Activated CD8-positive, alpha-beta T cell treated with anti-CD3 and anti-CD28 coated beads, Interleukin-2, amount 10 ng/mL, durations not matched to agents 7 days and 5 days (primary cell): Measurements from ENCODE around the gene PLEKHA6. TPM values are rescaled to one million over a fixed set of nuclear protein-coding genes. Genes with fewer than 3 reads are reported as not detected.

Source experiments
- ATAC-seq: fragments of 150-1000 bp; cut with Tn5 transposase; one replicate; pipeline ENCODE4 v1.10.0; 2021; ENCODE audit warnings: moderate library complexity
- CTCF ChIA-PET: fragments of 350-600 bp; sonication (Branson Sonifier 250); formaldehyde crosslinking; loops from one replicate; lab custom pipeline; 2021; ENCODE audit warnings: antibody characterized with exemption; lab: Charles Lee
- POLR2A ChIA-PET: fragments of 350-600 bp; sonication (Branson Sonifier 250); formaldehyde crosslinking; loops from one replicate; lab custom pipeline; 2021; ENCODE audit warnings: antibody characterized with exemption; lab: Charles Lee
- DNase-seq: peaks from one replicate; pipeline ENCODE4 v3.0.0-alpha.2; 2020
- H3K27ac Mint-ChIP-seq: one replicate; pipeline ENCODE4 v1.8.0; 2021; ENCODE audit warnings: mild to moderate bottlenecking, mixed read lengths
- H3K27me3 Mint-ChIP-seq: one replicate; pipeline ENCODE4 v1.8.0; 2021; ENCODE audit warnings: low read depth, mixed read lengths
- H3K36me3 Mint-ChIP-seq: one replicate; pipeline ENCODE4 v1.8.0; 2021; ENCODE audit warnings: low read depth, mixed read lengths
- H3K4me1 Mint-ChIP-seq: one replicate; pipeline ENCODE4 v1.8.0; 2021; ENCODE audit warnings: low read depth, mixed read lengths
- H3K4me3 Mint-ChIP-seq: one replicate; pipeline ENCODE4 v1.8.0; 2021; ENCODE audit warnings: mild to moderate bottlenecking, mixed read lengths
- H3K9me3 Mint-ChIP-seq: one replicate; pipeline ENCODE4 v1.8.0; 2022; ENCODE audit warnings: mixed read lengths; ENCODE audit not compliant: insufficient read depth
- total RNA-seq, 2 experiments: library from RNA; stranded (reverse); gene quantifications; one replicate each; pipeline ENCODE4 v1.2.3, GENCODE V29; 2021

PLEKHA6 gene
- total RNA-seq, 2 experiments from 2014 or later, result 0.26 to 0.29 TPM

GRCh38 chr1:204213668-204214662 is 145.8 kb downstream of the PLEKHA6 start, which contains the start of gene GOLT1A:
Gene GOLT1A, minus strand, starts transcription at chr1:204213988. Its CDS starts 82 bp downstream, at chr1:204213906.
- H3K9me3 Mint-ChIP-seq, result no peaks in the 10 kb centered on the region
- H3K27me3 Mint-ChIP-seq, result peaks cover 15% of the 10 kb centered on the region
- H3K27ac Mint-ChIP-seq, result no peak within 1 kb of the TSS
- no peaks in the 10 kb centered on the region for H3K36me3 Mint-ChIP-seq
- peak; percentile 54 for DNase-seq
- CTCF ChIA-PET, result interaction anchor here (0.7 to 3.7 kb wide), 13 partner anchors 8 to 185 kb away, joined by 3 to 29 read pairs (median 5); partner anchors contain the start of gene PLEKHA6
- POLR2A ChIA-PET, result interaction anchor here (0.6 to 0.7 kb wide), 2 partner anchors 16 to 572 kb away, joined by 3 read pairs; no protein-coding TSS in a partner anchor
- ATAC-seq, result peak; percentile 73
- H3K4me1 Mint-ChIP-seq, result peaks cover 16% of the 10 kb centered on the region
- peak within 1 kb of the TSS; percentile 12 for H3K4me3 Mint-ChIP-seq

- H3K27me3 Mint-ChIP-seq, result peaks cover 22% of the 10 kb centered on the region
- peaks cover 7% of the 10 kb centered on the region for H3K4me1 Mint-ChIP-seq
- ChIA-PET CTCF (interaction anchor here (1.6 to 3.7 kb wide), 2 partner anchors 50 to 186 kb away, joined by 8 to 15 read pairs; no protein-coding TSS in a partner anchor), POLR2A (no interaction called here)
- DNase-seq (no peak), ATAC-seq (no peak)
- no peak overlapping the region for H3K4me3 Mint-ChIP-seq
- H3K27ac Mint-ChIP-seq, result no peak overlapping the region
- no peaks in the 10 kb centered on the region for H3K36me3 Mint-ChIP-seq
- H3K9me3 Mint-ChIP-seq, result no peaks in the 10 kb centered on the region
These were observed 147.0 kb downstream of the PLEKHA6 start for GRCh38 chr1:204212715-204213114.

GRCh38 chr1:204211046-204211445 is 148.7 kb downstream of the PLEKHA6 start:
- H3K9me3 Mint-ChIP-seq, result no peaks in the 10 kb centered on the region
- no peak overlapping the region for H3K27ac Mint-ChIP-seq
- no peak overlapping the region for H3K4me3 Mint-ChIP-seq
- H3K27me3 Mint-ChIP-seq, result peaks cover 32% of the 10 kb centered on the region
- ChIA-PET POLR2A (no interaction called here), CTCF (no interaction called here)
- ATAC-seq, result no peak
- no peaks in the 10 kb centered on the region for H3K36me3 Mint-ChIP-seq
- no peak for DNase-seq
- peaks cover 7% of the 10 kb centered on the region for H3K4me1 Mint-ChIP-seq

GRCh38 chr1:204207136-204207616 is 152.6 kb downstream of the PLEKHA6 start:
- ATAC-seq (peak; percentile 99), DNase-seq (peak; percentile 79)
- ChIA-PET POLR2A (no interaction called here), CTCF (interaction anchor here (0.5 to 4.3 kb wide), 33 partner anchors 9 to 342 kb away, joined by 3 to 44 read pairs (median 4); partner anchors contain the start of genes KISS1 and REN)
- Mint-ChIP-seq H3K4me1 (no peaks in the 10 kb centered on the region), H3K27ac (no peak overlapping the region), H3K27me3 (peaks cover 47% of the 10 kb centered on the region), H3K36me3 (no peaks in the 10 kb centered on the region), H3K4me3 (no peak overlapping the region), H3K9me3 (no peaks in the 10 kb centered on the region)

GRCh38 chr1:204206121-204206520 is 153.6 kb downstream of the PLEKHA6 start:
- no peaks in the 10 kb centered on the region for H3K9me3 Mint-ChIP-seq
- ChIA-PET CTCF (interaction anchor here (0.6 to 4.3 kb wide), 17 partner anchors 8 to 605 kb away, joined by 3 to 44 read pairs (median 8); partner anchors contain the start of genes GOLT1A, KISS1 and REN), POLR2A (no interaction called here)
- H3K27me3 Mint-ChIP-seq, result peaks cover 47% of the 10 kb centered on the region
- DNase-seq (no peak), ATAC-seq (no peak)
- no peaks in the 10 kb centered on the region for H3K36me3 Mint-ChIP-seq
- H3K27ac Mint-ChIP-seq, result no peak overlapping the region
- no peak overlapping the region for H3K4me3 Mint-ChIP-seq
- H3K4me1 Mint-ChIP-seq, result no peaks in the 10 kb centered on the region

DNA sequence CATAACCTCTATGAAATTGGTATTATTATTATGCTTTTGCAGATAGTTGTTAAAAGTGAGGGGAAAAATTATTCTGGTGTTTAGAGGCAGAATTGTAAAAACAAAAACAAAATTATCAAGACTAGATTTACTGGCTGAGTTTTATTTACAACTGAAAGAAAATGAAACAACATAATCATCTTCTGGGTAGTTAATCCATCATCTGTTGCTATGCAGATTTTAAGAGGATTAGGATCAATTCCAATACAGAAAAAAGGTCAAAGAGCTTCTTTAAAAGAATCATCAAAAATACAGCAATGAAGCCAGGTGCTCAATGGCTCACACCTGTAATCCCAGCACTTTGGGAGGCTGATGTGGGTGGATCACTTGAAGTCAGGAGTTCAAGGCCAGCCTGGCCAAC is 154.2 kb downstream of the PLEKHA6 start:
- Mint-ChIP-seq H3K4me1 (no peaks in the 10 kb centered on the region), H3K4me3 (no peak overlapping the region), H3K36me3 (no peaks in the 10 kb centered on the region), H3K27ac (no peak overlapping the region), H3K27me3 (peaks cover 47% of the 10 kb centered on the region), H3K9me3 (no peaks in the 10 kb centered on the region)
- ATAC-seq, result no peak
- ChIA-PET CTCF (interaction anchor here (0.6 to 4.3 kb wide), 12 partner anchors 8 to 604 kb away, joined by 4 to 44 read pairs (median 20); partner anchors contain the start of genes GOLT1A, KISS1 and REN), POLR2A (no interaction called here)
- no peak for DNase-seq

DNA sequence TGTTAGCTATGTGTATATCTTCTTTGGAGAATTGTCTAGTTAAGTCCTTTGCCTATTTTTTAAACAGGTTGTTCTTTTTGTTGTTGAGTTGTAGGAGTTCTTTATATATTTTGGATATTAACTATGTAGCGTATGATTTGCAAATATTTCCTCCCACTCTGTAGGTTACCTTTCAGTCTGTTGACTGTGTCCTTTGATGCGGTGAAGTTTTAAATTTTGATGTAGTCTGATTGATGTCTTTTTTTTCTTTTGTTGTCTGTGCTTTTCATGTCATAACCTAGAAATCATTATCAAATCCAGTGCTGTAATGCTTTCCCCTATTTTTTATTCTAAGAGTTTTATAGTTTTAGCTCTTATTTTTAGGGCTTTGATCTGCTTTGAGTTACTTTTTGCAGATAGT is 154.8 kb downstream of the PLEKHA6 start:
- H3K36me3 Mint-ChIP-seq, result no peaks in the 10 kb centered on the region
- H3K9me3 Mint-ChIP-seq, result no peaks in the 10 kb centered on the region
- ATAC-seq (no peak), DNase-seq (no peak)
- H3K27me3 Mint-ChIP-seq, result peaks cover 44% of the 10 kb centered on the region
- H3K4me1 Mint-ChIP-seq, result no peaks in the 10 kb centered on the region
- ChIA-PET POLR2A (no interaction called here), CTCF (interaction anchor here (0.7 to 4.3 kb wide), 7 partner anchors 9 to 194 kb away, joined by 3 to 44 read pairs (median 18); partner anchors contain the start of gene GOLT1A)
- no peak overlapping the region for H3K4me3 Mint-ChIP-seq
- H3K27ac Mint-ChIP-seq, result no peak overlapping the region

- DNase-seq, result no peak
- no peak overlapping the region for H3K4me3 Mint-ChIP-seq
- H3K4me1 Mint-ChIP-seq, result no peaks in the 10 kb centered on the region
- CTCF ChIA-PET, result no interaction called here
- POLR2A ChIA-PET, result interaction anchor here (0.6 kb wide), 1 partner anchor 13 kb away, joined by 3 read pairs; no protein-coding TSS in a partner anchor
- H3K27me3 Mint-ChIP-seq, result peaks cover 36% of the 10 kb centered on the region
- H3K36me3 Mint-ChIP-seq, result no peaks in the 10 kb centered on the region
- no peak overlapping the region for H3K27ac Mint-ChIP-seq
- H3K9me3 Mint-ChIP-seq, result no peaks in the 10 kb centered on the region
- no peak for ATAC-seq
These were observed 156.4 kb downstream of the PLEKHA6 start for GRCh38 chr1:204203206-204203767.

GRCh38 chr1:204202481-204202880 is 157.2 kb downstream of the PLEKHA6 start:
- H3K27me3 Mint-ChIP-seq, result peaks cover 34% of the 10 kb centered on the region
- no peaks in the 10 kb centered on the region for H3K4me1 Mint-ChIP-seq
- H3K9me3 Mint-ChIP-seq, result no peaks in the 10 kb centered on the region
- H3K4me3 Mint-ChIP-seq, result no peak overlapping the region
- no peak for ATAC-seq
- CTCF ChIA-PET, result no interaction called here
- H3K27ac Mint-ChIP-seq, result no peak overlapping the region
- DNase-seq, result no peak
- POLR2A ChIA-PET, result interaction anchor here (0.6 kb wide), 1 partner anchor 12 kb away, joined by 3 read pairs; no protein-coding TSS in a partner anchor
- H3K36me3 Mint-ChIP-seq, result no peaks in the 10 kb centered on the region

GRCh38 chr1:204201348-204202040 is 158.2 kb downstream of the PLEKHA6 start:
- H3K4me1 Mint-ChIP-seq, result no peaks in the 10 kb centered on the region
- H3K9me3 Mint-ChIP-seq, result no peaks in the 10 kb centered on the region
- POLR2A ChIA-PET, result no interaction called here
- no peaks in the 10 kb centered on the region for H3K36me3 Mint-ChIP-seq
- H3K27ac Mint-ChIP-seq, result no peak overlapping the region
- no peak for ATAC-seq
- CTCF ChIA-PET, result no interaction called here
- H3K4me3 Mint-ChIP-seq, result no peak overlapping the region
- DNase-seq, result no peak
- peaks cover 28% of the 10 kb centered on the region for H3K27me3 Mint-ChIP-seq

- no peak for DNase-seq
- ChIA-PET CTCF (interaction anchor here (1.4 to 3.9 kb wide), 2 partner anchors 7 to 14 kb away, joined by 4 to 24 read pairs; partner anchors contain the start of gene GOLT1A), POLR2A (no interaction called here)
- no peaks in the 10 kb centered on the region for H3K36me3 Mint-ChIP-seq
- no peaks in the 10 kb centered on the region for H3K9me3 Mint-ChIP-seq
- peaks cover 6% of the 10 kb centered on the region for H3K4me1 Mint-ChIP-seq
- H3K27me3 Mint-ChIP-seq, result peaks cover 15% of the 10 kb centered on the region
- ATAC-seq, result no peak
- no peak overlapping the region for H3K27ac Mint-ChIP-seq
- H3K4me3 Mint-ChIP-seq, result no peak overlapping the region
These were observed 160.2 kb downstream of the PLEKHA6 start for GRCh38 chr1:204199579-204199978.
